ENCODE measurements around the gene RELT. TPM values are rescaled to one million over a fixed set of nuclear protein-coding genes. Genes with fewer than 3 reads are reported as not detected.

The RELT gene
- polyA plus RNA-seq, 1 donor from 2014 or later: 29.9 TPM

GRCh38 chr11:73379189-73379880 is 3.1 kb downstream of the RELT start:
- peak overlapping the region; percentile 94 to 98 (median 96) for H3K4me3 Mint-ChIP-seq
- no peaks in the 10 kb centered on the region for H3K36me3 Mint-ChIP-seq
- peaks cover 55 to 70% (median 59%) of the 10 kb centered on the region in 3 donors for H3K4me1 Mint-ChIP-seq
- H3K27me3 Mint-ChIP-seq: no peaks in the 10 kb centered on the region
- no peaks in the 10 kb centered on the region for H3K9me3 Mint-ChIP-seq
- H3K27ac Mint-ChIP-seq: peak overlapping the region; percentile 99 to 100 (median 100)

GRCh38 chr11:73380331-73380730 is 4.1 kb downstream of the RELT start:
- no peaks in the 10 kb centered on the region for H3K9me3 Mint-ChIP-seq
- H3K27me3 Mint-ChIP-seq: no peaks in the 10 kb centered on the region
- H3K4me1 Mint-ChIP-seq: peaks cover 58 to 80% (median 66%) of the 10 kb centered on the region in 3 donors
- H3K27ac Mint-ChIP-seq: peak overlapping the region; percentile 99 to 100 (median 100)
- no peaks in the 10 kb centered on the region for H3K36me3 Mint-ChIP-seq
- H3K4me3 Mint-ChIP-seq: peak overlapping the region; percentile 54 to 98 (median 88)

GRCh38 chr11:73380897-73381410 is 4.8 kb downstream of the RELT start:
- H3K9me3 Mint-ChIP-seq: no peaks in the 10 kb centered on the region
- H3K4me3 Mint-ChIP-seq: peak overlapping the region; percentile 16 to 98 (median 83)
- H3K4me1 Mint-ChIP-seq: peaks cover 59 to 83% (median 72%) of the 10 kb centered on the region in 3 donors
- H3K27ac Mint-ChIP-seq: peak overlapping the region; percentile 99 to 100 (median 100)
- no peaks in the 10 kb centered on the region for H3K36me3 Mint-ChIP-seq
- H3K27me3 Mint-ChIP-seq: no peaks in the 10 kb centered on the region

- Mint-ChIP-seq H3K9me3 (no peaks in the 10 kb centered on the region), H3K4me3 (peak overlapping the region; percentile 60 to 98 (median 82)), H3K36me3 (no peaks in the 10 kb centered on the region), H3K27me3 (no peaks in the 10 kb centered on the region), H3K4me1 (peaks cover 65 to 88% (median 78%) of the 10 kb centered on the region in 3 donors), H3K27ac (peak overlapping the region; percentile 99 to 100 (median 100))
These were observed 5.4 kb downstream of the RELT start for GRCh38 chr11:73381589-73381988.

GRCh38 chr11:73382183-73382582 is 6.0 kb downstream of the RELT start:
- peak overlapping the region; percentile 99 to 100 (median 100) for H3K27ac Mint-ChIP-seq
- peaks cover 67 to 93% (median 82%) of the 10 kb centered on the region in 3 donors for H3K4me1 Mint-ChIP-seq
- no peaks in the 10 kb centered on the region for H3K9me3 Mint-ChIP-seq
- H3K36me3 Mint-ChIP-seq: no peaks in the 10 kb centered on the region
- no peaks in the 10 kb centered on the region for H3K27me3 Mint-ChIP-seq
- H3K4me3 Mint-ChIP-seq: peak overlapping the region; percentile 60 to 98 (median 82)

- no peaks in the 10 kb centered on the region for H3K27me3 Mint-ChIP-seq
- H3K4me3 Mint-ChIP-seq: peak overlapping the region; percentile 60 to 98 (median 91)
- H3K27ac Mint-ChIP-seq: peak overlapping the region; percentile 99 to 100 (median 100)
- peaks cover 68 to 94% (median 84%) of the 10 kb centered on the region in 3 donors for H3K4me1 Mint-ChIP-seq
- no peaks in the 10 kb centered on the region for H3K36me3 Mint-ChIP-seq
- no peaks in the 10 kb centered on the region for H3K9me3 Mint-ChIP-seq
These were observed 6.5 kb downstream of the RELT start for GRCh38 chr11:73382747-73383146.

GRCh38 chr11:73383249-73384124 is 7.3 kb downstream of the RELT start:
- no peaks in the 10 kb centered on the region for H3K9me3 Mint-ChIP-seq
- no peaks in the 10 kb centered on the region for H3K36me3 Mint-ChIP-seq
- H3K4me1 Mint-ChIP-seq: peaks cover 69 to 94% (median 84%) of the 10 kb centered on the region in 3 donors
- no peaks in the 10 kb centered on the region for H3K27me3 Mint-ChIP-seq
- peak overlapping the region; percentile 73 to 98 (median 91) for H3K4me3 Mint-ChIP-seq
- H3K27ac Mint-ChIP-seq: peak overlapping the region; percentile 99 to 100 (median 100)

GRCh38 chr11:73384125-73384441 is 7.9 kb downstream of the RELT start:
- H3K4me1 Mint-ChIP-seq: peaks cover 63 to 91% (median 82%) of the 10 kb centered on the region in 3 donors
- H3K27me3 Mint-ChIP-seq: no peaks in the 10 kb centered on the region
- peak overlapping the region; percentile 99 to 100 (median 100) for H3K27ac Mint-ChIP-seq
- H3K4me3 Mint-ChIP-seq: peak overlapping the region; percentile 54 to 98 (median 88)
- H3K9me3 Mint-ChIP-seq: no peaks in the 10 kb centered on the region
- no peaks in the 10 kb centered on the region for H3K36me3 Mint-ChIP-seq

- H3K4me3 Mint-ChIP-seq: peak overlapping the region; percentile 73 to 98 (median 88)
- no peaks in the 10 kb centered on the region for H3K36me3 Mint-ChIP-seq
- no peaks in the 10 kb centered on the region for H3K27me3 Mint-ChIP-seq
- no peaks in the 10 kb centered on the region for H3K9me3 Mint-ChIP-seq
- H3K27ac Mint-ChIP-seq: peak overlapping the region; percentile 99 to 100 (median 100)
- H3K4me1 Mint-ChIP-seq: peaks cover 61 to 91% (median 82%) of the 10 kb centered on the region in 3 donors
These were observed 8.3 kb downstream of the RELT start for GRCh38 chr11:73384531-73384871.

GRCh38 chr11:73384872-73385689 is 8.9 kb downstream of the RELT start:
- Mint-ChIP-seq H3K27me3 (no peaks in the 10 kb centered on the region), H3K4me3 (peak overlapping the region; percentile 73 to 98 (median 88)), H3K36me3 (peaks cover 3% of the 10 kb centered on the region), H3K4me1 (peaks cover 61 to 90% (median 80%) of the 10 kb centered on the region in 3 donors), H3K27ac (peak overlapping the region; percentile 99 to 100 (median 100)), H3K9me3 (no peaks in the 10 kb centered on the region)

GRCh38 chr11:73386016-73386415 is 9.8 kb downstream of the RELT start:
- Mint-ChIP-seq H3K27ac (peak overlapping the region; percentile 99 to 100 (median 100)), H3K36me3 (peaks cover 3% of the 10 kb centered on the region), H3K4me1 (peaks cover 55 to 82% (median 73%) of the 10 kb centered on the region in 3 donors), H3K9me3 (no peaks in the 10 kb centered on the region), H3K27me3 (no peaks in the 10 kb centered on the region), H3K4me3 (peak overlapping the region; percentile 74 to 98 (median 88))

GRCh38 chr11:73386546-73386945 is 10.3 kb downstream of the RELT start:
- Mint-ChIP-seq H3K27ac (peak overlapping the region; percentile 99 to 100 (median 100)), H3K4me1 (peaks cover 54 to 77% (median 70%) of the 10 kb centered on the region in 3 donors), H3K27me3 (no peaks in the 10 kb centered on the region), H3K4me3 (peak overlapping the region; percentile 74 to 98 (median 88)), H3K36me3 (peaks cover 3% of the 10 kb centered on the region), H3K9me3 (no peaks in the 10 kb centered on the region)

GRCh38 chr11:73387594-73388264 is 11.5 kb downstream of the RELT start:
- H3K9me3 Mint-ChIP-seq: no peaks in the 10 kb centered on the region
- H3K27me3 Mint-ChIP-seq: no peaks in the 10 kb centered on the region
- H3K36me3 Mint-ChIP-seq: peaks cover 3% of the 10 kb centered on the region
- H3K27ac Mint-ChIP-seq: peak overlapping the region; percentile 99 to 100 (median 100)
- H3K4me3 Mint-ChIP-seq: peak overlapping the region; percentile 44 to 98 (median 88)
- H3K4me1 Mint-ChIP-seq: peaks cover 54 to 66% (median 60%) of the 10 kb centered on the region in 3 donors

Measured in IgD-negative memory B cell (primary cell).